Cardiac septum (tissue), 1 donor: ENCODE measurements around the gene COPS9. TPM values are rescaled to one million over a fixed set of nuclear protein-coding genes. Genes with fewer than 3 reads are reported as not detected.

ENCODE experiments used
- total RNA-seq: library from RNA; stranded (reverse); fragmentation: NEBNext Ultra II Directional; extraction: Animal tissue kit (Norgen Biotek cat#: 25700); gene quantifications from one replicate; pipeline ENCODE4 v1.2.1, GENCODE V29; 2021
- donor health status: DM: no; HTN: no; CAD: no.

COPS9 gene
- total RNA-seq, 1 donor from 2014 or later, result 149 TPM

Other genes with a start within 250 kb of the COPS9 start
- gene NDUFA10, start 111.0 kb downstream of the COPS9 start, total RNA-seq, result 330 TPM
- gene OR6B2, start 105.9 kb downstream of the COPS9 start, total RNA-seq, result not detected
- gene OR6B3, start 82.8 kb downstream of the COPS9 start, total RNA-seq, result not detected
- gene OTOS, start 4.4 kb upstream of the COPS9 start, total RNA-seq, result not detected